Motor neuron (in vitro differentiated cells): ENCODE results near the gene C1orf159. TPM values are rescaled to one million over a fixed set of nuclear protein-coding genes. Genes with fewer than 3 reads are reported as not detected.
"Not testable (repeated sequence)": the region's sequence is repeated elsewhere in the genome, so short reads cannot be mapped to it uniquely, and the experiment has no call there.

ENCODE experiments used
- ATAC-seq, 8 experiments: fragments of 200-7000 bp; cut with Tn5 transposase; replicated peaks in 6 of 8; 2 replicates each; pipeline ENCODE4 v1.8.0; 2021; ENCODE audit warnings: mild to moderate bottlenecking in 8 of 8, moderate library complexity in 8 of 8
- H3K27ac ChIP-seq, 2 donors: fragments of 250-450 bp; sonication (Bioruptor Pico); 2 replicates each; pipeline ENCODE4 v1.9.0; 2021; ENCODE audit warnings: antibody characterized with exemption in 2 of 2, mild to moderate bottlenecking in 2 of 2, moderate library complexity in 1 of 2
- H3K4me1 ChIP-seq, 2 donors: fragments of 250-450 bp; sonication (Bioruptor Pico); replicated peaks in 1 of 2; 2 replicates each; pipeline ENCODE4 v1.6.1; 2021; ENCODE audit warnings: antibody characterized with exemption in 2 of 2, mild to moderate bottlenecking in 2 of 2, moderate library complexity in 1 of 2
- H3K4me3 ChIP-seq, 5 donors: fragments of 250-450 bp; sonication (Bioruptor Pico); 2 replicates each; pipeline ENCODE4 v1.9.0; 2021; ENCODE audit warnings: antibody characterized with exemption in 5 of 5, mild to moderate bottlenecking in 5 of 5, moderate library complexity in 4 of 5
- WGBS, 10 experiments: fragments of 450-650 bp; shearing (Covaris generic); methylation state at CpG; one replicate each; pipeline ENCODE4 v1.0.0; 2022; 5-methylcytosine and 5-hydroxymethylcytosine counted together
- in situ Hi-C, 9 experiments: fragments of 400-800 bp; cut with MboI; loops; one replicate each; pipeline ENCODE4 v1.15.0; 2021; ENCODE audit warnings: low sequenced_read_pairs in 9 of 9, low pct_unique_long_range_greater_than_20kb in 2 of 9; ENCODE audit not compliant: unreplicated experiment in 9 of 9
- total RNA-seq, 8 experiments: library from RNA; unstranded; fragments of 300-600 nt; gene quantifications; 2 replicates each; pipeline versions ENCODE4 v1.2.3 to v1.2.4, GENCODE V29; 2022

The C1orf159 gene
- total RNA-seq, 8 experiments from 2014 or later = 5.8 to 17.9 (median 9.7) TPM

- Histone ChIP-seq H3K27ac (no peak overlapping the region), H3K4me3 (no peak overlapping the region), H3K4me1 (peaks cover 11 to 19% of the 10 kb centered on the region in 2 donors)
- in situ Hi-C loops = no loop called here
- ATAC-seq = no peak
- 60 to 94% (median 82%) methylated on average over 1 to 7 of the region's 15 CpGs; no CpG with 5 or more reads in 5 of the 10 experiments for WGBS, 10 experiments
These were observed 30.7 kb upstream of the C1orf159 start for GRCh38 chr1:1146596-1146995.

- no peak for ATAC-seq
- H3K4me1 ChIP-seq = peaks cover 11 to 20% of the 10 kb centered on the region in 2 donors
- H3K4me3 ChIP-seq = no peak overlapping the region
- WGBS, 10 experiments = 61 to 84% (median 81%) methylated on average over 2 to 7 of the region's 14 CpGs; no CpG with 5 or more reads in 3 of the 10 experiments
- H3K27ac ChIP-seq = no peak overlapping the region
- in situ Hi-C loops = no loop called here
These were observed 30.1 kb upstream of the C1orf159 start for GRCh38 chr1:1146026-1146425.

GRCh38 chr1:1145547-1145914, 29.6 kb upstream of the C1orf159 start:
- Histone ChIP-seq H3K4me1 (peaks cover 11 to 20% of the 10 kb centered on the region in 2 donors), H3K4me3 (no peak overlapping the region), H3K27ac (no peak overlapping the region)
- in situ Hi-C loops = no loop called here
- ATAC-seq = no peak
- WGBS, 10 experiments = 90% methylated on average over 2 of the region's 9 CpGs; no CpG with 5 or more reads in 9 of the 10 experiments

GRCh38 chr1:1144843-1145546, 29.1 kb upstream of the C1orf159 start:
- no CpG with 5 or more reads among the region's 32 CpGs for WGBS, 10 experiments
- Histone ChIP-seq H3K4me3 (no peak overlapping the region), H3K4me1 (peaks cover 11 to 20% of the 10 kb centered on the region in 2 donors), H3K27ac (peak overlapping the region in 1 of 2 donors; percentile 17)
- peak in 3 of 8 experiments; percentile 3 to 39 (median 32) for ATAC-seq
- in situ Hi-C loops = no loop called here

GRCh38 chr1:1144122-1144842, 28.4 kb upstream of the C1orf159 start:
- ATAC-seq = peak in 5 of 8 experiments; percentile 59 to 82 (median 81)
- Histone ChIP-seq H3K4me1 (peaks cover 11 to 20% of the 10 kb centered on the region in 2 donors), H3K27ac (peak overlapping the region in 1 of 2 donors; percentile 17), H3K4me3 (no peak overlapping the region)
- WGBS, 10 experiments = 0 to 68% (median 47%) methylated on average over 1 to 11 of the region's 42 CpGs; no CpG with 5 or more reads in 4 of the 10 experiments
- in situ Hi-C loops = no loop called here

GRCh38 chr1:1143636-1144035, 27.7 kb upstream of the C1orf159 start:
- H3K4me1 ChIP-seq = peaks cover 11 to 20% of the 10 kb centered on the region in 2 donors
- ATAC-seq = peak in 1 of 8 experiments; percentile 7
- 40 to 100% (median 92%) methylated on average over 1 to 8 of the region's 14 CpGs; no CpG with 5 or more reads in 5 of the 10 experiments for WGBS, 10 experiments
- H3K27ac ChIP-seq = no peak overlapping the region
- in situ Hi-C loops = no loop called here
- no peak overlapping the region for H3K4me3 ChIP-seq

- no peak for ATAC-seq
- in situ Hi-C loops = no loop called here
- Histone ChIP-seq H3K4me3 (no peak overlapping the region), H3K4me1 (peaks cover 11 to 20% of the 10 kb centered on the region in 2 donors), H3K27ac (no peak overlapping the region)
- 15 to 87% (median 73%) methylated on average over 3 to 6 of the region's 19 CpGs; no CpG with 5 or more reads in 6 of the 10 experiments for WGBS, 10 experiments
These were observed 27.0 kb upstream of the C1orf159 start for GRCh38 chr1:1142844-1143243.

- H3K4me3 ChIP-seq, H3K27ac ChIP-seq, in situ Hi-C loops, ATAC-seq: not testable (repeated sequence)
- 57 to 80% methylated on average over 2 of the region's 15 CpGs; no CpG with 5 or more reads in 8 of the 10 experiments for WGBS, 10 experiments
- peaks cover 14 to 23% of the 10 kb centered on the region in 2 donors for H3K4me1 ChIP-seq
These were observed 26.5 kb upstream of the C1orf159 start for GRCh38 chr1:1142352-1142751.

GRCh38 chr1:1141911-1142250, 26.0 kb upstream of the C1orf159 start:
- 63 to 75% (median 75%) methylated on average over 2 to 3 of the region's 15 CpGs; no CpG with 5 or more reads in 7 of the 10 experiments for WGBS, 10 experiments
- no peak overlapping the region for H3K4me3 ChIP-seq
- no peak for ATAC-seq
- no peak overlapping the region for H3K27ac ChIP-seq
- peaks cover 17 to 27% of the 10 kb centered on the region in 2 donors for H3K4me1 ChIP-seq
- in situ Hi-C loops = no loop called here

- peaks cover 17 to 27% of the 10 kb centered on the region in 2 donors for H3K4me1 ChIP-seq
- ATAC-seq = no peak
- H3K27ac ChIP-seq = no peak overlapping the region
- no peak overlapping the region for H3K4me3 ChIP-seq
- 84% methylated on average over 7 of the region's 25 CpGs; no CpG with 5 or more reads in 9 of the 10 experiments for WGBS, 10 experiments
- in situ Hi-C loops = no loop called here
These were observed 25.5 kb upstream of the C1orf159 start for GRCh38 chr1:1141244-1141910.

GRCh38 chr1:1140673-1141072, 24.8 kb upstream of the C1orf159 start:
- peaks cover 22 to 27% of the 10 kb centered on the region in 2 donors for H3K4me1 ChIP-seq
- in situ Hi-C loops = no loop called here
- WGBS, 10 experiments = 60 to 80% (median 76%) methylated on average over 1 to 3 of the region's 18 CpGs; no CpG with 5 or more reads in 7 of the 10 experiments
- H3K27ac ChIP-seq = no peak overlapping the region
- ATAC-seq = no peak
- H3K4me3 ChIP-seq = no peak overlapping the region

GRCh38 chr1:1137256-1138045, 21.6 kb upstream of the C1orf159 start:
- peaks cover 10 to 21% of the 10 kb centered on the region in 2 donors for H3K4me1 ChIP-seq
- no peak overlapping the region for H3K27ac ChIP-seq
- ATAC-seq = peak in 4 of 8 experiments; percentile 6 to 48 (median 30)
- in situ Hi-C loops = no loop called here
- no peak overlapping the region for H3K4me3 ChIP-seq
- 0 to 54% (median 10%) methylated on average over 1 to 11 of the region's 36 CpGs; no CpG with 5 or more reads in 7 of the 10 experiments for WGBS, 10 experiments
